Stimulated activated CD4-positive, alpha-beta T cell treated with anti-CD3 and anti-CD28 coated beads, Interleukin-12 subunit alpha, Interleukin-12 subunit beta, amount 100 ng/mL, for 4 hours (primary cell): ENCODE measurements around the gene VPS39.

ENCODE experiments used
- DNase-seq: peaks from one replicate; pipeline ENCODE4 v3.0.0-alpha.2; 2020

VPS39 gene

GRCh38 chr15:42199126-42199525, 9.0 kb downstream of the VPS39 start:
- no peak for DNase-seq

GRCh38 chr15:42198516-42198915, 9.6 kb downstream of the VPS39 start:
- no peak for DNase-seq

- DNase-seq, result no peak
Measured at GRCh38 chr15:42194513-42194912, 13.6 kb downstream of the VPS39 start.

GRCh38 chr15:42193383-42193782, 14.7 kb downstream of the VPS39 start:
- no peak for DNase-seq

DNA sequence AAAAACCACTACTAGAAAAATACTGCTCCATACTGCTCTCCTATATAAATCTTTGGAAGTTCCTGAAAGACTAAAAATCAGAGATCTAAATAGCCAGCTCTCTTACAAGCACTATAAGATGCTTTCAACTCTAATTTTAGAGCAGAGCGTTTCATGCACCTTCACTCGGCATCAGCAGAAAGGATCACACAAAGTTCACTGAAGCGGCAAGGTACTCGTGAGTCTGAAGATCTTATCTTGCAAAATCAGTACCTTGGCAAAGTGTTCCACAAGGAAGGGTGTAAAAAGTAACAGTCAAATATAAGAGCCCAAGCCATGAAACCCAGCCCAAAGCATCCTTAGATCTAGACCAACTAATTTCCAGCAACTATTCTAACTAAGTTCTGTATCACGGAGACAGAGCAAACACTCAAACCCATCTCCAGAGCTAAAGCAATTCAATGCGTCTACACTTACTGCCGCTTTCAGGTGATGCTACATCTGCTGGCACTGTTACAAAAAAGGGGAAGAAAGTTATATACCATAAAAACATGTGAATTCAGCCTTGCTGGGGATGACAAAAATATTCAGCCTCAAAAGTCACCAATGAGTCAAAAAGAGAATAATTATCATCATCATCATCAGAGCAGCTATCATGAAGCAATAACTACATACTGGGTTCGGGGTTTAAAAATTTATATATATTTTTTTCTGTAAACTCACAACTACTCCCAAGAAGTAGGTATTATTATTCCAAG, 16.3 kb downstream of the VPS39 start:
- DNase-seq, result no peak

DNA sequence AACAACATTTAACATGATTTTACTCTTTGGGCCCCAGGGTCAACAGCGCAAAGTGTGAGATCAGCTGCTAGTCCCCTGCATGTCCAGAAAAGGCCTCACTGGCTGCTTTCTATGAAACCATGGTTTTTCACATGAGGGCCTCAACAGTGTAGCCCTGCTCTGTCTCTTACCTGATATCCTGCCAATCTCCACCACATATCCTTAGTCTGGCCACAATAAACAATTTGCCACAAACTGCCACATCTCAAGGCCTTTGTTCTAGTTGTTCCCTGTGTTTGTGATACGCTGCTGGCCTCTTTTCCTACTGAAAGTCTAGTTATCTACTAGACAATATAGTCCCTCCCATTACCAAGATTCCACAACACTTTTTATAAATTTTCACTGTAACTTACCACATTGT, 17.7 kb downstream of the VPS39 start:
- no peak for DNase-seq

DNA sequence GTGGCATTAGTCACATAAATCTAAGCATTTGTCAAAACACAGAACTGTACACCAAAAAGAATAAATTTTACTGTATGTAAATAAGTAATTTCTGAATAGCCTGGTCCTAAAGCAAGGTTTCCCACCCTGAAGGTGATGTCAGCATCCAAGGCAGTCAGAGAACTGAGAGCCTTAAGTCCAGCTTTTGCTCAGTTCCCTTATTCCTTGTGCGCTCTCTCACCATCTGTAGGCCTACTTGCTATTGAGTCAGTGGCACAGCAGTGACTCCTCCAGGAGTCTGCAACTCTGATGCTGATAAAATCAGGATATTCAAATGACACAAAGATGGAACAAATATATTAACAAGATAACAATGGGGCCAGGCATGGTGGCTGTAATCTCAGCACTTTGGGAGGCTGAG, 22.3 kb downstream of the VPS39 start:
- no peak for DNase-seq

GRCh38 chr15:42184736-42185135, 23.4 kb downstream of the VPS39 start:
- no peak for DNase-seq

GRCh38 chr15:42184296-42184695, 23.8 kb downstream of the VPS39 start:
- no peak for DNase-seq

GRCh38 chr15:42182961-42183360, 25.1 kb downstream of the VPS39 start:
- DNase-seq, result no peak

DNA sequence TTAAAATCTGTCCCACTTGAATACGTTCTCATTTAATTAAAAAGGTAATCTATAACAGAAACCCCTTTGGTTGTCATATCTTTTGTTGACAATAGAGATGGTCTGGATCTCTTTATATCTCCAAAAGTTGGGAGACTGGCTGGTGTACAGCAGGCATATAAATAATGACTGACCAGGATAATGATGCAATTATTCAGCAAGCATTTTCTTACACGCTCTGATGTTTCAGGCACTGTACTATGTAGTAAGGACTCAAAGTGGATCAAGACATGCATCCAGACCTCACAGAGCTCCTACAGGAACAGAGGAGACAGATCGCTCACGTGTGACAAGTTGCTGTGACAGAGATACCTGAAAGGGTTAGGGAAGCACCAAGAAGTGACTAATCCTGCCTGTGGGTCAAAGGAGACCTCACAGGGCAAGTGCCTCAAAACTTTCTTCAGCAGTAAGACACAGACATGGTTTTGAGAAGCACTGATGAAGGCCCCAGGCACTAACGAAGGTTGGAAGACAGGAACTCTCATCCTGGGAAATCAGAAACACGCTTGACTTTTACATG, 25.7 kb downstream of the VPS39 start:
- no peak for DNase-seq

DNA sequence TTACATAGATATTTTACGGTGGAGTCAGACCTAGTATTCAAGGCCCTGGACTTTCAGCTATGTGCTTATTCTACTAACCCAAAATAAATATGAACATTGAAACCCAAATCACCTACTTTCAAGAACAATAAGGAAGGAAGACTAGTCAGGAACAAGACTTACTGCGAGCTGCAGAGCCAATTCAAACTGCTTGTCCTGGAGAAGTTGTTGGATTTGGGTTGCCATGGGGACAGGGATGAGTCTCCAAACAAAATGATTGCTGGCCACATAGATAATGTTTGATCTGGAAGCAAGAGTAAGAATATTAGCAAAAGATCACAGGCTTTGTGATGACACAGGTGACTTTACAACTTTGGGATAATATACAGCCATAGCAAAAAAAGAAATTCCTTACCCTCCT, 30.0 kb downstream of the VPS39 start:
- no peak for DNase-seq

DNA sequence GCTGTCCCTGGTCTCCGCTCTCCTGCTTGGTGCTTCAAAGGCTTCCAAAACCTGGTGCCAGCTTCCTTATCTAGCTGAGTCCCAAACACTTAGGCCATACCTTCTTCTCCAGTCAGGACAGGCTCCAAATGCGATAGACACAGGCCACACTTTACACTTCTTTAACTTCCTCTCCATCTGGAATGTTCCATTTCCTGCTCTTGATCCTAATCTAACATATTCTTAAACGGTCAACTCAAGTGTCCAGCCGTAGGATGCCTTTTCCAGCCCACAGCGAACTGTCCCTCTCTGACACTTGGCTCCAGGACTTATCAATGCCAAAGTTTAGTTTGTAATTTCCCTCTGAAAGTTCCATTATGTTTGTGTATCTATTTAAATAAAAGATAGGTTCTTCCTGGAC, 32.4 kb downstream of the VPS39 start:
- DNase-seq, result no peak

DNA sequence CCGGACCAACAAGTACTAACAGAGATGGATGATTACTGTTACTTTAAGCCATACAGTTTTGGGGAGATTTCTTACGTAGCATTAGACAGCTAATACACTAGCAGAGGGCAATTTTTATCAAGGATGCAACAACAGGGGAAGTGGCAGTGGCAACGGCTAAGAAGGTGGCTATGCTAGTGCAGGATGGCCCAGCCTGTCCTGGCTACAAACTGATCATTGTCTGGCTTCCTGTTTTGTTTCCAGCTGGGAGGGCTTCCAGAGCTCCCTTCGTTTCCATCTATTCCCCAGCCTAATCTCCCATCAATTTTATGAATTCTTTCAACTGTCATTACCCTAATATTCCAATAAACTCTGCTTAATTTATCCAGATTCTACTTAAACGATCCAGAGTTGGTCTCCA, 35.6 kb downstream of the VPS39 start:
- DNase-seq, result no peak

DNA sequence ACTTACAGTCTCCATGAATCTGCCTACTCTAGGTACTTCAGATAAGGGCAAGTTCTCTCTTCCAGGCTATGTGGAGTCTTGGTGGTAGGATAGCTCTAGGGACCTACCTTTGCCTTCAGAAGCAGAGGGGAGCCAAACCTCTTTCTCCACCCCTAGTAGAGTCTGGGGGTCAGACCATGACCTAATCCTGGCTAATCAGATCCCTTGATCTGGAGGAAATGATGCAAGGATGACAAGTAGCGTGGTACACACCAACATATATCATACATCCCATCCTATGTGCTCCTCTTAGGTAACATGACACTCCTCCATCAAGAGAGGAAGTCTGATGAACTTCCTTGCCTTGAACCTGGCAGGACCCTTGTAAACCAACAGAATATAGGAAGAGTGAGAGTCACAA, 36.3 kb downstream of the VPS39 start:
- DNase-seq, result no peak

GRCh38 chr15:42171122-42171521, 37.0 kb downstream of the VPS39 start:
- DNase-seq, result no peak

DNA sequence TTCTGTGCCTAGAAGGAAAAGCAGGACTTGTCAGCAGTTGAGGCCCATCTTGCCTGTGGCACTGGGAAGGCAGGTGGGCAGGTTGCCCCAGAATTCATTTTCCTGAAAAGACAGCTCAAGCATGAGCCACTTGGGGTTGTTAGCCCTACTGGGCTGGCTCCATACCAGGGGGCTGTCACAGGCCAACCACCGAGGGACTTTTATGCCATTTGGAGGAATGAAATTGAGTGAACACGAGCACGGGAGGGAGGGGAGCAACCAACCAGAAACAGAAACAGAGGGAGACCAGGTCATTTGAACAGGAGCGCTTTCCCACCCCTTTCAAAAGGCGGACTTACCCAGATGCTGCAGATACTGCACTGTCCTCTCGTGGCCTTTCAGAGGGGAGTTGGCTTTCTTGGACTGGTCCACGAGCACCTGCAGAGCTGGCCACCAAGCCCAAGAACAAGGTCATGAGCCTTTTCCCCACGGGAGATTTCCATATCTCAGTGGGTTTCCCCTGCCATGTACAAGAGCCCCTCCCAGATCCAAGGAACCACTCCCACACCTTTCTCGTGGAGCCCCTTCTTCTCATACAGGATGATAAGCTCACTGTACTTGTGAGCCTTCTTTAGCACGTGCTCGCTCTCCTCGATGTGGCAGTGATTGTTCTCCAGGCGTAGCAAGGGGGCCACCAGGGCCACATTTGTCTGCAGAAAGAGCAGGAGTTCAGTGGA, 41.7 kb downstream of the VPS39 start:
- no peak for DNase-seq

GRCh38 chr15:42165106-42165505, 43.0 kb downstream of the VPS39 start:
- DNase-seq, result no peak

GRCh38 chr15:42163947-42164550, 44.1 kb downstream of the VPS39 start:
- DNase-seq, result no peak

GRCh38 chr15:42163291-42163690, 44.8 kb downstream of the VPS39 start:
- DNase-seq, result no peak

- DNase-seq, result no peak
Measured at GRCh38 chr15:42160136-42160535, 48.0 kb downstream of the VPS39 start.

DNA sequence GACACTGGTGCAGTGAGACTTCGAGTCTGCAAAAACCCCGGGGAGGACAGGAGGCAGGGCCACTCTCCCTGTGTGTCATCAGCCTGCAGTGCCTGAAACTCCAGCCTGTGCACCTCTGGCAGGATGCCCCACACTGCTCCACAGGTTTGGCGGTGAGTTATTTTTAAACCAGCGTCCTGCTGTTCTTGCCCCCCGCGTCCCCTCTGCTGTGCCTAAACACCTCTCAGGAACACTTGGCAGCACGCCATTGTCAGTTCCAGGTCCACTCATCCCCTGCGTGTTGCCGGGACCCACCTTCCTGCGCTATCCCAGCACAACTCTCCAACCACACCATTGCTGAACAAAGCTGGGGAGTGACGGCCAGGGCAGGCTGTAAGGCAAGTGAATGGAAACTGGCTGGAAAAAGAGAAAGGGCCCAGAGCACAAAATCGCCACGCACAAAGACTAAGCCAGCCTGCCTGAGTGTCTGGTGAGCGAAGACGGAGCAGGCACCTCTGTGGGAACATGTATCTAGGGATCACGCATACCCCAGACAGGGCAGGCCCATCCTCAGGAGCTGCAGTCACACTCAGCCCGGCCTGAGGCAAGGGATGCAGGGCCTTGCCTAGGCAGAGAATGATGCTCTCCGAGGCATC, 48.6 kb downstream of the VPS39 start:
- no peak for DNase-seq

DNA sequence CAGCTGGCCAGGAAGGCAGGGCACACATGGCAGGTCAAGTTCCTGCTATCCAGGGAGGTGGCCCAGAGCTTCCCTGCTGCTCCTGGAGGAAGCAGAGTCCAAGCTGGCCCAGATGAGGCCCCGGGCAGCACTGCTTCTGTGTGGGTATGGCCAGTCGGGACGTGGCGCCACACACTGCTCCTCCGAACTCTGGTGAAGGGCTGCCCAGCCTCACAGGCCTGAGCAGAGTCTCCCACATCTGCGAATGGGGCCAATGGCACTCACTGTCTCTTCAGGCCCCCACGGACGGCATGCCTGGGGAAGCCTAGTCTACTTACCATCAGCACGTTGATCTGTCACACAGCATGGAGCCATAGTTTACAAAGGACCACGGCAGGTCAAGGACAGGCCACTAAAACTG, 49.2 kb downstream of the VPS39 start:
- DNase-seq, result no peak
